Lower leg skin (tissue), 3 donors: ENCODE data around the gene RAD52.

Source experiments
- POLR2A ChIP-seq, 2 donors: fragments of 450-650 bp; IDR thresholded peaks; one replicate each; pipeline ENCODE4 v1.6.1; 2016 to 2017; ENCODE audit warnings: antibody characterized with exemption in 2 of 2, mild to moderate bottlenecking in 1 of 2, moderate library complexity in 1 of 2
- TF ChIP-seq, protein P1 (sequence below), 3 donors: fragments of 450-650 bp; IDR thresholded peaks; one replicate each; pipeline ENCODE4 v1.5.1; 2016; ENCODE audit warnings: antibody characterized with exemption in 3 of 3, mild to moderate bottlenecking in 3 of 3, moderate library complexity in 2 of 3

DNA sequence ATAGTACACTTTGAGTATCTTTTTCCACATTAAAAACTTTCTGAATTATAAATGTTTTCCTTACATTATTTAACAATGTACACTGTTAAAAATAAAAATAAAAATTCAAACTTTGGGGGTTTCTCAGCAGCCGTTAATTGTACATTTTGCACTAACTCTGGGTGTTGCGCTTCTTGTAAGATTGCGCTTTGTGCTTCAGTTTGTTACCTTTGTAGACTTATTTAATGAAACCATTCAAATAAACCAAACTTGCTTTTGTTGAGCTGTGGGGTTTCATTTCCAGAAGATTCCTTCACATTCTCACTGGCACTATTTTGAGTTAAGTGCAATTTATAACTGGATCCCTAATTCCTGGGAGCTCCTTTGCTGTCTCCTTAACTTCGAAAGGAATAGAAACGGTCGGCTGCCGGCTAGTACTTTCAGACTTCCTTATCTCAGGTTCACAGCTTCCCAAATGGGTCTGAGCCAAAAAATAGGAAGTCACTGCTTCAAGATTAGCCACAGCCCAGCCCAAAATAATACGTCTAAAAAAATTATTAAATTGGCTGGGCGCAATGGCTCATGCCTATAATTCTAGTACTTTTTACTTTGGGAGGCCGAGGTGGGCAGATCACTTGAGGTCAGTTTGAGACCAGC lies 38.2 kb downstream of the RAD52 start:
- TF ChIP-seq, protein P1, sequence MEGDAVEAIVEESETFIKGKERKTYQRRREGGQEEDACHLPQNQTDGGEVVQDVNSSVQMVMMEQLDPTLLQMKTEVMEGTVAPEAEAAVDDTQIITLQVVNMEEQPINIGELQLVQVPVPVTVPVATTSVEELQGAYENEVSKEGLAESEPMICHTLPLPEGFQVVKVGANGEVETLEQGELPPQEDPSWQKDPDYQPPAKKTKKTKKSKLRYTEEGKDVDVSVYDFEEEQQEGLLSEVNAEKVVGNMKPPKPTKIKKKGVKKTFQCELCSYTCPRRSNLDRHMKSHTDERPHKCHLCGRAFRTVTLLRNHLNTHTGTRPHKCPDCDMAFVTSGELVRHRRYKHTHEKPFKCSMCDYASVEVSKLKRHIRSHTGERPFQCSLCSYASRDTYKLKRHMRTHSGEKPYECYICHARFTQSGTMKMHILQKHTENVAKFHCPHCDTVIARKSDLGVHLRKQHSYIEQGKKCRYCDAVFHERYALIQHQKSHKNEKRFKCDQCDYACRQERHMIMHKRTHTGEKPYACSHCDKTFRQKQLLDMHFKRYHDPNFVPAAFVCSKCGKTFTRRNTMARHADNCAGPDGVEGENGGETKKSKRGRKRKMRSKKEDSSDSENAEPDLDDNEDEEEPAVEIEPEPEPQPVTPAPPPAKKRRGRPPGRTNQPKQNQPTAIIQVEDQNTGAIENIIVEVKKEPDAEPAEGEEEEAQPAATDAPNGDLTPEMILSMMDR (IDR thresholded peaks at IDR 0.05) = no peak
- TF ChIP-seq POLR2A (IDR thresholded peaks at IDR 0.05) = no peak
